ENCODE data around the gene CHST7.

The CHST7 gene

GRCh38 chrX:46561824-46562657, 11.5 kb upstream of the CHST7 start:
- H3K4me3 ChIP-seq (ENCODE audit: low read depth, low read length) = peak overlapping the region; percentile 20
- TF ChIP-seq CTCF (IDR thresholded peaks at IDR 0.05; ENCODE audit: insufficient read depth, low read depth, low read length, missing control alignments) = no peak
- DNase-seq (ENCODE audit: low read depth) = peak; percentile 92

- DNase-seq (ENCODE audit: low read depth) = no peak
- no peak overlapping the region for H3K4me3 ChIP-seq (ENCODE audit: low read depth, low read length)
- TF ChIP-seq CTCF (IDR thresholded peaks at IDR 0.05; ENCODE audit: insufficient read depth, low read depth, low read length, missing control alignments) = no peak
These were observed 6.2 kb upstream of the CHST7 start for GRCh38 chrX:46567388-46567787.

GRCh38 chrX:46569621-46570020, 3.9 kb upstream of the CHST7 start:
- TF ChIP-seq CTCF (IDR thresholded peaks at IDR 0.05; ENCODE audit: insufficient read depth, low read depth, low read length, missing control alignments) = no peak
- DNase-seq (ENCODE audit: low read depth) = no peak
- no peak overlapping the region for H3K4me3 ChIP-seq (ENCODE audit: low read depth, low read length)

GRCh38 chrX:46571423-46572339, 1.9 kb upstream of the CHST7 start:
- no peak overlapping the region; the same call in 1 of the 2 replicates for H3K4me3 ChIP-seq (ENCODE audit: low read depth, low read length)
- no peak for TF ChIP-seq CTCF (IDR thresholded peaks at IDR 0.05; ENCODE audit: insufficient read depth, low read depth, low read length, missing control alignments)
- peak; percentile 58 for DNase-seq (ENCODE audit: low read depth)

GRCh38 chrX:46572340-46572936, 1.1 kb upstream of the CHST7 start:
- peak; percentile 29 for TF ChIP-seq CTCF (IDR thresholded peaks at IDR 0.05; ENCODE audit: insufficient read depth, low read depth, low read length, missing control alignments)
- DNase-seq (ENCODE audit: low read depth) = peak; percentile 69
- no peak overlapping the region; the same call in 1 of the 2 replicates for H3K4me3 ChIP-seq (ENCODE audit: low read depth, low read length)

- DNase-seq (ENCODE audit: low read depth) = peak; percentile 86
- H3K4me3 ChIP-seq (ENCODE audit: low read depth, low read length) = peak overlapping the region; percentile 56
- no peak for TF ChIP-seq CTCF (IDR thresholded peaks at IDR 0.05; ENCODE audit: insufficient read depth, low read depth, low read length, missing control alignments)
These were observed 568 bp downstream of the CHST7 start for GRCh38 chrX:46573892-46574773.

Data from GM12865 (cell line).